Duodenal mucosa (tissue), 2 donors: Measurements from ENCODE around the gene MMADHC.

Experiments used
- H3K27ac ChIP-seq: one replicate; pipeline ENCODE4 v1.7.0; 2013; ENCODE audit warnings: low read depth, low read length
- H3K27me3 ChIP-seq, 2 donors: one replicate each; pipeline ENCODE4 v1.7.0; 2013; ENCODE audit warnings: low read length in 2 of 2, control low read depth in 1 of 2; ENCODE audit not compliant: insufficient read depth in 2 of 2, control insufficient read depth in 1 of 2
- H3K36me3 ChIP-seq, 2 donors: one replicate each; pipeline ENCODE4 v1.7.0; 2013; ENCODE audit warnings: low read length in 2 of 2, control low read depth in 1 of 2; ENCODE audit not compliant: insufficient read depth in 2 of 2, control insufficient read depth in 1 of 2
- H3K4me1 ChIP-seq, 2 donors: one replicate each; pipeline ENCODE4 v1.7.0; 2013; ENCODE audit warnings: low read length in 2 of 2, control low read depth in 1 of 2; ENCODE audit not compliant: insufficient read depth in 2 of 2, control insufficient read depth in 1 of 2
- H3K4me3 ChIP-seq, 2 donors: one replicate each; pipeline ENCODE4 v1.7.0; 2013; ENCODE audit warnings: low read length in 2 of 2, low read depth in 1 of 2
- H3K9ac ChIP-seq, 2 donors: one replicate each; pipeline ENCODE4 v1.7.0; 2013; ENCODE audit warnings: low read length in 2 of 2, low read depth in 1 of 2
- H3K9me3 ChIP-seq, 2 donors: one replicate each; pipeline ENCODE4 v1.7.0; 2013; ENCODE audit warnings: low read length in 2 of 2, control low read depth in 1 of 2; ENCODE audit not compliant: control insufficient read depth in 1 of 2

MMADHC gene

DNA sequence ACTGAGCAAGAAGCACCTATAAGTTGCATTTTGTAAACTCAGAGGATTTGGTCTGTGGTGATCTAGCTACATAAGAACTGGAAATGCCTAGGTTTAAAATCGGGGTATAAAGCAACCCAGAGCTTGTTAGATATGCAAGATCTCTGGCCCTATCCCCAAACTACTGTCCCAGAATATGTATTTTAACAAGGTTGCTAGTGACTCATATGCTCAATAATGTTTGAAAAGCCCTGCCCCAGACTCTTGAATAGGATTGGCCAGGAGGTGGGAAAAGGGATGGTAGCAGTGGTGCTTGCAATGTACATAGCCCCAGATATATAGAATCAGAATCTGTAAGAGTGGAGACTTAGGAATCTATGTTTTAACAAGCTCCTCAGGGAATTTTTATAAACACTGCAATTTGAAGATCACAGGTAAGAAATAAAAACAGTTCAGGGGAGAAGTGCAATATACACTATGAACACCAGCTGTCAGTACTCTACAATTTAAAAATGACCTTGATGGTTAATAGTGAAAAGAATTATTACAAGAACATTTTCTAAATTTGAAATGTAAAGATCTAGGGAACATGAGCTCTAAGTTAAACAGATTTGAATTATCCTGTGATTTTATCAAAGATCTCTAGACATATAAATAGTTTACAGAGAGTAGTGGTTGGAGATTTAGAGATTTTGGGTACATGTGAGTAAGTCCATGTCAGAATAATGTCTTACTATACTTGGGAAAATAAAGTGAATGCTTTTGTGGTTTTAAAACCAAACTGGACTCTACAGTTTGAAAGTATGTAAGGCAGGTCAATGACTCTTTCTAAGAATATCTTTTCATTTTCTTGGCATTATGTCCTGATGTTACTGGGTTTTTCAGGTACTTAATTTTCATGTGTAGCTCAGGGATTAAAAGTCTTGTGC is 7.7 kb upstream of the MMADHC start:
- Histone ChIP-seq H3K4me1 (peaks cover 0 to 8% of the 10 kb centered on the region in 2 donors), H3K36me3 (no peaks in the 10 kb centered on the region), H3K27me3 (no peaks in the 10 kb centered on the region), H3K4me3 (no peak overlapping the region), H3K9ac (no peak overlapping the region), H3K9me3 (no peaks in the 10 kb centered on the region), H3K27ac (no peak overlapping the region)

DNA sequence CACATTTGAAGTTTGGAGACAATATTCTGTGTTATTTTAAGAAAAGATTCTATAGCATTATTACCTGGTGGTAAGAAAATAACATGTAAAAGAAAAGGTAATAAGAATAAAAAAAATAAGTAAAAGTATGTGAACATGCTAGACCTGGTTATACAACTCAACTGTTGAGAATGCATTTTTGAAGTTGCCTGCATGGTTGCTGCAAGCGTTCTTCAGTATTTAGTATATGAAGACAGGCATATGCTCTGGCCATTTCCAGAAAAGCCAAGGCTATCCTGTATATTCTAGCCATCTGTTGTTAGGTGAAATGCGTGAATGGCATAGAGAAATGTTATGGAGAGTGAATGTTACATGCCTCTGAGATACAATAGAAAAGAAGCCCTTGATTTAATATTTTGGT is 6.8 kb upstream of the MMADHC start:
- Histone ChIP-seq H3K36me3 (no peaks in the 10 kb centered on the region), H3K4me3 (no peak overlapping the region), H3K27ac (no peak overlapping the region), H3K27me3 (no peaks in the 10 kb centered on the region), H3K9me3 (no peaks in the 10 kb centered on the region), H3K9ac (no peak overlapping the region), H3K4me1 (peaks cover 0 to 8% of the 10 kb centered on the region in 2 donors)

DNA sequence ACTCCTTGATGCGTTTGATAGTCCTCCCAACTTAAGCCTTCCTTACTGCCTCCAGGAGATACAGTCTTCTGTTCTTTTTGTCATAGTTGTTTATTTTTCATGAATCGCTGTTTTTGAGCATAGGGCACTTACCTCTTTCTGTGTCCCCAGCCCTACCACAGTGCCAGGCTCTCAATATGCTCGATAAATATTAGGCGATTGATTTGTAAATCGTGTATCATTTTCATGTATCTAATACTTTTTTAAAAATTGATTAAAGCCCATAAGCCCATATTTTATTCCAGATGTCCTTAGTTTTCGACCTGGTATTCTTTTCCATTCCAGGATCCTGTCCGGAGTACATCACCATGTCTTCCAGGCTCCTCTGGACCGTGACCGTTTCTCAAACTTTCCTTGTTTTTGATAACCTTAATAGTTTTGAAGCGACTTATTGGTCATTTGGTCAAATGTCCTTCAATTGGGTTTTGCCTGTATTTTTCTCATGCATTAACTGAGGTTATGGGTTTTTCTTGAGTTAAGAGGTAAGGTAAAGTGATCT is 444 bp upstream of the MMADHC start:
- no peaks in the 10 kb centered on the region for H3K27me3 ChIP-seq
- H3K36me3 ChIP-seq = no peaks in the 10 kb centered on the region
- H3K9me3 ChIP-seq = no peaks in the 10 kb centered on the region
- peak overlapping the region; percentile 39 for H3K27ac ChIP-seq
- H3K9ac ChIP-seq = peak overlapping the region; percentile 94 to 97
- H3K4me3 ChIP-seq = peak overlapping the region; percentile 96 to 97
- H3K4me1 ChIP-seq = peaks cover 7 to 13% of the 10 kb centered on the region in 2 donors

DNA sequence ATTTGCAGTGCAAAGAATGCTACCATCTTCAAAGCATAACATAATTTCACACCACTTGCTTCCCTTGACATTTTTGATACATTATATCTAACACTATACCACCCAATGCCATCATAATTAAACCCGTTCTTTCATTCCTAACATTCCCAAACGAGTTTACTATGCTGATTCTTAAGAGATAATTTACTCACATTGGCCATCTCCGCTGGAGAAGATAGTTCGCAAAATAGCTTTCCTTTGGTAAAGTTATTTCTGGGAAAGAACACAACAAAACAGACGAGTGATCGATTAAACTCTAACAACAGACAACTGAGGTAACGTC is 716 bp downstream of the MMADHC start:
- no peaks in the 10 kb centered on the region for H3K27me3 ChIP-seq
- H3K36me3 ChIP-seq = peaks cover 1 to 2% of the 10 kb centered on the region in 2 donors
- peak overlapping the region; percentile 95 for H3K27ac ChIP-seq
- peaks cover 7 to 13% of the 10 kb centered on the region in 2 donors for H3K4me1 ChIP-seq
- peak overlapping the region; percentile 94 to 97 for H3K9ac ChIP-seq
- peak overlapping the region; percentile 96 to 97 for H3K4me3 ChIP-seq
- H3K9me3 ChIP-seq = no peaks in the 10 kb centered on the region

DNA sequence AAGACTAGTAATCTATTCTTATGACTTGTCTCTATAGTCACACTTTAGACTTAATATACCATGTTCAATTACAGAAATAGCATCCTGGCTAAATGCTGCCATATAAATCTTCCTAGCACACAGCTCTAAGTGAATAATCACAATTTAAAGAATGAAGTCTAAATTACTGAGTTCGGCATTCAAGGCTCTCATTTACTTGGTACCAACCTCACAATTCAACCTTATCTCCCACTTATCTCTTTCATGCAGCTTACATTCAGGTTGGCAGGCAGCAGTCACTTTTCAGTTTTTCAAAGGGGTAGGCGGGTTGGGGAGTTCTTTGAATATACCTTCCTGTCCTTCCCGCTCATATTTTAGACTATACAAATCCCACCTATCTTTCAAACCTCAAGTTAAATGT is 1.5 kb downstream of the MMADHC start:
- Histone ChIP-seq H3K27ac (no peak overlapping the region), H3K9ac (peak overlapping the region in 1 of 2 donors; percentile 97), H3K9me3 (no peaks in the 10 kb centered on the region), H3K36me3 (peaks cover 9 to 10% of the 10 kb centered on the region in 2 donors), H3K4me3 (peak overlapping the region; percentile 96 to 97), H3K27me3 (no peaks in the 10 kb centered on the region), H3K4me1 (peaks cover 7 to 13% of the 10 kb centered on the region in 2 donors)

DNA sequence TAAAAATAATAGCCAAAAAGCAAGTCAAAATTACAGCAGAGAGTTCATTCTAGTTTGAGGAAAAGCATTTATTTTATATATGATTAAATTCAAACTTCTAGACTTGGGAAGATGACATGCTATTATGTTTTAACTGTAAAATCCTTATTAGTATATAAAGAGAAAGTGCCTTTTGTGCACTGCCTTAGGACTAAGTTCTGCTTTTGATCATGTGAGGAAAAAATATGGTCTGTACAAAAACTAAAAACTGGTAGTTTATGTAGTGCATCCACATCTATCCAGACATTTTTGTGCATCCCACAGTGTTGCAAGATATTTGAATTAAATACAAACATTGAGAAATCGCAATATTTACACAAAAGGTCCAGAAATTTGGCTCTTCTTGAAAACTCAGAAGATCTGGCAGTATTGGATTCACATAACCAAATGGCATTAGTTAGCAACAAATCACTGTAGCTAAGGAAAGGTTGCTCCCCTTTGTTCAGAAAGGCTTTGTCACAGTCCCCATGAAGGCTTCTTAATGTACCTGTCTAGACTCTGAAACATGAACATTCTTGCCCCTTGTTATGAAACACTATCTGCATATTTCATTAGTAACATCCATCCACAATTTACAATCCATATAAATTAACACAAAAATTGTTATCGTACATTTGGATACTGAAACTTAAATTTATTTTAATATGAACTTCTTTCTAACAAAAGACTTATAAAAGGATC is 2.2 kb downstream of the MMADHC start:
- Histone ChIP-seq H3K9me3 (no peaks in the 10 kb centered on the region), H3K27ac (no peak overlapping the region), H3K36me3 (peaks cover 15 to 16% of the 10 kb centered on the region in 2 donors), H3K4me1 (peaks cover 7 to 13% of the 10 kb centered on the region in 2 donors), H3K9ac (no peak overlapping the region), H3K4me3 (peak overlapping the region in 1 of 2 donors; percentile 38), H3K27me3 (no peaks in the 10 kb centered on the region)

DNA sequence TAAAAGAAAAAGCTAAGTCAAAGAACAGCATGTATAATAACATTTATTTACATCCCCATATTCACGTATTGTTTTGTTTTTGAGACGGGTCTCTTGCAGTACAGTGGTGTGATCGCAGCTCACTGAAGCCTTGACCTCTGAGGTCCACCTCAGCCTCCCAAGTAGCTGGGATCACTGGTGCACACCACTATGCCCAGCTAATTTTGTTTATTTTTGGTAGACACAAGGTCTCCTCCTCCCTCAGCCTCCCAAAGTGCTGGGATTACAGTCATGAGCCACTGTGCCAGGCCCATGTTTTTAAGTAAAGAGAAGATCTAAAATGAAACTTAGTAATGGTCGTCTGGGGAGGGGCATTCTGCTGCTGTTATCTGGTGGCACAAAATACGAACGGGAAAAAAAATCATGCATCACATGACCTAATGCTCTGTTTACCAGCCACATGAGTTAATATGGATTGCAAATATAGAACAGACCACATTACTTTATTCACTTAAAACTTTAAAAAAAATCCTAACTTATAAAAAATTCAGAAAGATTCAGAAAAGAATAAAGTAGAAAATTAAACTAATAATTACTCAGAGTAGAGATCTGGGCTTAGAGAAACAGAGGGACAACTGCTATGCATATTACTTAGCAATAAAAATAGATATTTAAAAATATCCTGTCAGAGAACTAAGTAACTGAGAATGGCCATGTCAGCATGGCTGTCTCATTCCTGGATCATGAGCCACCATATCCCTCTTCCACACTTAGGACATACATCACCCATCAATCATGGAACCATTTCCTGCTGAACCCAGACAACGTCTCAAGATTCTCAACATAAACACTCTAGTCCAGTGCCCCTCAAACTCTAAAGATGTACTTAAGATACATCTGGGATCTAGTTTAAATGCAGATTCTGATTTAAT is 7.3 kb downstream of the MMADHC start:
- H3K36me3 ChIP-seq = peaks cover 37 to 58% of the 10 kb centered on the region in 2 donors

DNA sequence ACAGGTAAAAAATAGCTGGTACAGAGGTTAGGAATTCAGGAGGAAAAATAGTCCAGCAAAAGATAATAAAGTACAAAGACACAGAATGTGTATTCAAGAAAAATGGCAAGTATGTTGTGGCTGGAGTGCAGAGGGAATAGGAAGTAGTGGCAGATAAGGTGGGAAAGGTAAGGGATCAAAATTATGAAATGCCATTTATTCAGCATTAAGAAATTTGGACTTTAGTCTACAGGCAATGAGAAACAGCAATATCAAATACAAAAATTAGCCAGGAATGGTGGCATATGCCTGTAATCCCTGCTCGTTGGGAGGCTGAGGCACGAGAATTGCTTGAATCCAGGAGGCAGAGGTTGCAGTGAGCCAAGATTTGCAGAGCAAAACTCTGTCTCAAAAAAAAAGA is 10.3 kb downstream of the MMADHC start:
- Histone ChIP-seq H3K4me1 (peaks cover 4 to 10% of the 10 kb centered on the region in 2 donors), H3K27ac (no peak overlapping the region), H3K36me3 (peaks cover 37 to 82% of the 10 kb centered on the region in 2 donors), H3K9ac (no peak overlapping the region), H3K9me3 (no peaks in the 10 kb centered on the region), H3K4me3 (no peak overlapping the region), H3K27me3 (no peaks in the 10 kb centered on the region)

More for the DNA sequence above, 7.3 kb downstream of the MMADHC start:
- H3K27ac ChIP-seq = no peak overlapping the region
- no peaks in the 10 kb centered on the region for H3K9me3 ChIP-seq
- H3K4me1 ChIP-seq = peaks cover 0 to 1% of the 10 kb centered on the region in 2 donors
- H3K27me3 ChIP-seq = no peaks in the 10 kb centered on the region
- no peak overlapping the region for H3K4me3 ChIP-seq
- H3K9ac ChIP-seq = no peak overlapping the region

DNA sequence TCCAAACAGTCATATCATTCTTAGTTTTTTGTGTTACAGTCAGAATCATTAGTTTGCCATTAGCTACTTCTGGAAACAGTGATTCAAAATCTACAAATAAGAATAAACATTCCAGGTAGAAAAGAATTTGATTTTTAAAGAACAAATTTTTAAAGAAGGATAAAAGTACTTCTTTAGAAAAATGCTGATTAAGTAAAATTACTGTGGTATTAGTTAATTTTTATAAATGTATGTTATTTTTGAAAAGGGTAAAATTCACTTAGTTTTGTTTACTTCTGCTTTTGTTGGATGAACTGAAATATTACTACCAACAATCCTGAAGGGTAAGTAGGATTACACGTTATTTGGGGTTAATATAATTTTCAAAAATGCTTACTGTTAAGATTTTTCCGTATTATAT is 11.8 kb downstream of the MMADHC start:
- Histone ChIP-seq H3K36me3 (peaks cover 25 to 79% of the 10 kb centered on the region in 2 donors), H3K27ac (no peak overlapping the region), H3K9ac (no peak overlapping the region), H3K9me3 (no peaks in the 10 kb centered on the region), H3K4me1 (peaks cover 5 to 11% of the 10 kb centered on the region in 2 donors), H3K27me3 (no peaks in the 10 kb centered on the region), H3K4me3 (no peak overlapping the region)
